GM19025 (cell line): Measurements from ENCODE around the gene NCAM2.
"Not testable (repeated sequence)": the region's sequence is repeated elsewhere in the genome, so short reads cannot be mapped to it uniquely, and the experiment has no call there.

Experiments
- ATAC-seq: cut with Tn5 transposase; IDR thresholded peaks from one replicate; pipeline ENCODE4 v1.9.1; 2021; ENCODE audit warnings: mild to moderate bottlenecking, low read depth, moderate library complexity; ENCODE audit not compliant: unreplicated experiment

The NCAM2 gene

DNA sequence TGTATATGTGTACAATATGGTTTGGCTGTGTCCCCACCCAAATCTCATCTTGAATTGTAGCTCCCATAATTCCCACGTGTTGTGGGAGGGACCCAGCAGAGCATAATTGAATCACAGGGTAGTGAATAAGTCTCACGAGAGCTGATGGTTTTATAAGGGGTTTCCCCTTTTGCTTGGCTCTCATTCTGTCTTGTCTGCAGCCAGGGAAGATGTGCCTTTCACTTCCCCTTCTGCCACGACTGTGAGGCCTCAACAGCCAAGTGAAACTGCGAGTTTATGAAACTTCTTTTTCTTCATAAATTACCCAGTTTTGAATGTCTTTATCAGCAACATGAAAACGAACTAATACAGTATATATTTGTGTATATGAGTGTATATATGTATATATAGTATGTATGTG, 406.1 kb downstream of the NCAM2 start:
- ATAC-seq: not testable (repeated sequence)

DNA sequence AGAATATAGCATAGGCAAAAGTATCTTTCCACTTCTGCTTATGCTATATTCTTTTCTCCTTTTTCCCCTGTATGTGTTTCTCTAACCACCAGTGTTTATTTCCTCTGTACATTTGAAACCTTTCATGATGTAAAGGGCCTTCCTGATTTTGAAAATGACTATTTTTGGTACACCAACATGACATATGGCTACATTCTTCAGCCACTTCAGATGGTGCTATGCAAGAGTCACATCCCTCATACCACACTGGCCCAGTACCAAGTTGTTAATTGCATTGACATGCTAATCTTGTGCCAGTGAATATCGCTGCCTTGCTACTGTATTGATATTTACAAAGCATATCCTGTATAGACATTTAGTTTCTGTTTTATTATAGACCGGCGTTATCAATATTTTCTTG, 408.7 kb downstream of the NCAM2 start:
- ATAC-seq: no peak

GRCh38 chr21:21412096-21412495, 413.9 kb downstream of the NCAM2 start:
- ATAC-seq: no peak

GRCh38 chr21:21415741-21416140, 417.5 kb downstream of the NCAM2 start:
- ATAC-seq: no peak

DNA sequence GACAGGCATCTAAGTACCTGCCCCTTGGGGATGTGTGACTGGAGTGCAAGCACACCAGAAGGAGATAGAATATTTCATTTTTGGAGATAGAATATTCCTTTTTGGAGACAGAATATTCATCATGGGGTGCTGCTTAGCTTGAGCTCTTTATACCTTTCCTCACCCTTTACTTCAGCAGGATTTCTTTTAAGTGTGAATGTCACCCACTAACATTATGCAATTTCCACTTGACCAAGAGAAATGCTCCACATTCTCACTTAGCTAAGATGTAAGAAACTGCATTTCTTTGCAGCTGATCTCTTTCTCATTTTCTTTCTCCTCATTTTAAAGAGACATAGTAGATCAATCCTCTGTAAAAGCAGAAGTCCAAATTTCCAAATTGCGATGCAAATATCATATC, 436.7 kb downstream of the NCAM2 start:
- no peak for ATAC-seq

DNA sequence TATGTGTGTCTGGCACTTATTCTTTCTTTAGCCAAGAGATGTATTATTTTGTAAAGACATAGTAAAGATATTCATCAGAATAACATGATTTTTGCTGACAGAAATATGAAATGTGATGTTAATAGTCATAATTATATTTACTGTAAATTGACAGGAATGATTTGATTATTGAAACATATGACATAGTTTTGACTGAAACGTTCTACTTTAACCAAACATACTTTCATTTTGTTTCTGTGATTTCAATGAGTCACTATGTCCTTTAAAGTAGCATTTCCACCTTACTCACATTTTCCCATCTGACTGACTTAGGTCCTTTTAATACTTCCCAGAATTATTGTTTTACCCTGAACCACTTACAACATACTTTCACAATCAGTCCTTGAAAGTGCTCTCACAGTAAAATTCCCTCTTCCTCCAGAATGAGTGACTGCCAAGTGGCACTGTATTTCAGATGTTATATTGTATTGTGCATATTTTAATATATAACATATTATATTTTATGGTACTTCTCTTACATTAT, 437.9 kb downstream of the NCAM2 start:
- no peak for ATAC-seq

DNA sequence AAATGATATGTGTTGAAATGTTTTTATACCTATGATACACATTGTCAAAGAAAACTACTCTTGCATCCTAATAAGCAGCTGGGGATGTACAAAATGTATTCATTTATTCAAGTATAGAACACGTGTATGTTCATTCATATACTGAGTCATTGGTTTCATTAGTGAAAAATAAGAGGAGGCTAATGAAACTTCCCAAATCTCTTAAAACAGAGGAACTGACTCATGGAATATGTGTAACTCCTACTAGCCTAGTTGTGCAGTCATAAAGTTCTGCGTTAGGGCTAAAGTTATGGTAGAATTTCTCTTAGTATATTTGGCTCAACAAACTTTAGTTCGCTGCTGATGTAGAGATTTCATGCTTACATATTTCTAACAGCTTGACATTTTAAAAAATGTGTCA, 441.6 kb downstream of the NCAM2 start:
- no peak for ATAC-seq

DNA sequence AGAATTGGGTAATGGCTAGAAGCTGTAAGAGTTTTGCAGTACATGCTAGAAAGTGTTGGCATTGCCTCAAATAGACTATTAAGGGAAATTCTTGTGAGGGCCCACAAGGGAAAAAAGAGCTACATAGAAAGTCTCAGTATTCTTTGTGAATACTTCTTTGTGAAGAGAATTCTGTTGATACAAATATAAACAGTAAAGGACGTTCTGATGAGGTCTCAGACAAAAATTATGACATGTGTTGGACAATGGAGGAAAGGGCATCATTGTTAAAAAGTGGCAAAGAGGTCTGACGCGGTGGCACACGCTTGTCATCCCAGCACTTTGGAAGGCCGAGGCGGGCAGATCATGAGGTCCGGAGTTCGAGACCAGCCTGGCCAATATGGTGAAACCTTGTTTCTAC, 458.9 kb downstream of the NCAM2 start:
- ATAC-seq: no peak

DNA sequence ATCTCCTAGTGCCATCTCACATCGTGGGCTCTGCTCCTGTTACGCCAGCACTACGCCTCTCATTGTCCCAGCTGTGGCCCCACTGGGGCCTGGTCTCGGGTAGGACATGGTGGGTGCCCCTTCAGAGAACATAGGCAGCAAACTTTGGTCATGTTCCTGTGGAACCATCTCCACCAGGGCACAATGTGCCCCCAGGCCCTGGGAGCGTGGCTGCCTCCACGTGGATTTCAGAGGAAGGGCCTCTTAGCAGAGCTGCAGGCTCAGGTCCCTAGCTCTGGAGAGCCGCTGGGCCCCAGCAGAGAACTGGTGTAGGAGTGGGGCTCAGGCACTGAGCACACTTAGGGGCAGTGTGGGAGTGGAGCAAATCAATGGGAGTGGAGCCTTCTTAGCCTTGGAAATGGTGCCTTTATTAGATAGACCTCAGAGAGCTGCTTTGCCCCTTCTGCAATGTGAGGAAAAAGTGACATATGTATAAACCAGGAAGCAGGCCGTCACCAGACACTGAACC, 460.0 kb downstream of the NCAM2 start:
- no peak for ATAC-seq

DNA sequence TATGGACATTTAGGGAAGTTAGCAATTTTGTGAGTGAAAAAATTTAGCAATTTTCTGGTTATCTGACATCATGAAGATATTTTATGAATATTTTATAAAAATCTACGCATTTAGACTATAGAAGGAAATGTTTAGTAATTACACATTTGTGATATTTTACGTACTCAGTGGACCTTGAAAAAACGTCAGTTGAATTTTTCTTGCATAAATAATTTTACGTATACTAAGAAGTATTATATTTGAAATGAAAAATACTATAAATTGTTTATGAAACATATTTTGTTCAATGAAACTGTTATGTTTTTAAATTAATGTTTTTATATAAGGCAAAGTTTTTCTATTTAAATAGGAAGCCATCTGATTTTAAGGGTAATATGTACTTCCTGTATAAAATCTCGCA, 462.8 kb downstream of the NCAM2 start:
- no peak for ATAC-seq

GRCh38 chr21:21463456-21463855, 465.2 kb downstream of the NCAM2 start:
- no peak for ATAC-seq

DNA sequence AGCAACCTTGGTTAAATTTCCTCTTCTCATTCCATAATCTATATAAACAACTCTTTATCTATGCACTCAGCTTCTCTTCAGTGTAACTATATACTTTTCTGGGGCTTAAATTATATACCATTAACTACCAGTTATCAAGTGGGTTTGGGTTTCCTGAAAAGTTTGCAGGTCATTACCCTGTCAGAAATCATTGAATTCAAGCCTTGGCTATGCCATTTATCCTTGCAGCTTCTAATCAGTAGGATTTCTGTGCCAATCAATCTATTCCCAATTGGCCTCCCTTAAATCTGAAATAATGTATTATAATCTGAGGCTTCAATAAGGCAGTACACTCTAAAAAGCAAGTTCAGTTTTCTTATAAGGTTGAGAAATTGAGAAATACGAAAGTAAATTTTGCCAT, 466.5 kb downstream of the NCAM2 start:
- ATAC-seq: no peak

DNA sequence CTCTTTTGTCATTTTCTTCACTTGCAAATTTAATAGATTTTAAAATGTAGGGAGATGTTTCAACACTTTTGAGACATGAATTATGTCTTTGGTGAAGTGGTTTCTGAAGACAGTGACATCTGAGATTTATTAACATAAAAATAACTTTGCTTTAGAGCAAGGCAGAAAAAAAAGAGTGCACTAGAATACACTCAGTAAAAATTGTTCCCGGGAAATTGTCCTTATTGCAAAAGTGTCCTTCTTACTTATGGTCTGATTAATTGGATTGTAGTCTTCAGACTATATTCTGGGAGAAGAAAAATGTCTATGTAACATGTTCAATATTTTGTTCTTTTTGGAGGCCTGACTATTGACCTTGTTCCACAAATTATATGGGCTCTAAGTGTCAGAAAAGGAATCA, 468.5 kb downstream of the NCAM2 start:
- no peak for ATAC-seq

DNA sequence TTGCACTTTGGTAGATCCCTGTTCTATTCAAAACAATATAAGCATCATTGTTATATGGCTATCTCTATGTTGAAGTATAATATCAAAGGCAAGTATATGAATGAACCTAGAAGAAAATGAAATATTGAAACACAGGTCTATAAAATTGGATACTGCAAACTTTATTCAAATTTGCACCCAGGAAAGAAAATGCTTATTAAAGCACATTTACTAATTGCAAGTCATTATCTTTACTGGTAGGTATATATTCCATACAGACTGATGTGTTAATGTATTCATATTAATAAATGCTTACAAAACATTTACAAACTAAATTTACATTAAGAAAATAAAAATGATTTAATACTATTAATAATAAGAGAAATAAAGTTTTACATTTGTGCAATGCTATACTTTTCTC, 469.8 kb downstream of the NCAM2 start:
- no peak for ATAC-seq

DNA sequence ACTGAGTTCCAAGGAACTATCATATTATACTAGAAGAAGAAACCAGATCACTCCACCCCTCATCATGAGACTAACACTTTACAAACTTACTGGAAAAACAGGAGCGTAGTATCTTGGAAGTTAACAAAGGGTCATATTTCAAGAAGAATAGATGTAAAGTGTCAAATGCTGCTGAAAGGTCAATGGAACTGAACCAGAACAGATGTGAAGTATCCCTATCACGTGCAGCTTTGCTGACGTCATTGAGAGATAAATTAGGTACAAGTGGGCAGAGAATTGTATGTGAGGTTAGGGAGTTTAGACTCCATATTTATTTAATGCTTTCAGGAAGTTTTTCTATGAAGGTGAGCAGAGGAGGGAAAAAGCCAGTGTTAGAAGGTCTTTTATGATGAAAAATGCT, 483.0 kb downstream of the NCAM2 start:
- no peak for ATAC-seq

DNA sequence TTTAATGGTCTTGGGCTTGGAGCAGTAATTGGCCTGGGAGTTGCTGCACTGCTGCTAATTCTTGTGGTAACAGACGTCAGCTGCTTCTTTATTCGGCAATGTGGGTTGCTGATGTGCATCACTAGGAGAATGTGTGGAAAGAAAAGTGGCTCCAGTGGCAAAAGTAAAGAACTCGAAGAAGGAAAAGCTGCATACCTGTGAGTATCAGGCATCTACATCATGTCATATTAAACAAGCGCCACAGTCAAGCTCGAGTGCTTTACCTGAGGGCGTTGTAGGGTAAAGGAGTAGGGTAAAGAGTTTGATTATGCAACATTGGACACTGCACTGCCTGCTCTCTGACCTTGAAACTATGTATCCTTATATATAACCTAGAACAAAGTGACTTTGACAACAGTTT, 510.6 kb downstream of the NCAM2 start:
- ATAC-seq: no peak

GRCh38 chr21:21530680-21531079, 532.5 kb downstream of the NCAM2 start:
- ATAC-seq: no peak

DNA sequence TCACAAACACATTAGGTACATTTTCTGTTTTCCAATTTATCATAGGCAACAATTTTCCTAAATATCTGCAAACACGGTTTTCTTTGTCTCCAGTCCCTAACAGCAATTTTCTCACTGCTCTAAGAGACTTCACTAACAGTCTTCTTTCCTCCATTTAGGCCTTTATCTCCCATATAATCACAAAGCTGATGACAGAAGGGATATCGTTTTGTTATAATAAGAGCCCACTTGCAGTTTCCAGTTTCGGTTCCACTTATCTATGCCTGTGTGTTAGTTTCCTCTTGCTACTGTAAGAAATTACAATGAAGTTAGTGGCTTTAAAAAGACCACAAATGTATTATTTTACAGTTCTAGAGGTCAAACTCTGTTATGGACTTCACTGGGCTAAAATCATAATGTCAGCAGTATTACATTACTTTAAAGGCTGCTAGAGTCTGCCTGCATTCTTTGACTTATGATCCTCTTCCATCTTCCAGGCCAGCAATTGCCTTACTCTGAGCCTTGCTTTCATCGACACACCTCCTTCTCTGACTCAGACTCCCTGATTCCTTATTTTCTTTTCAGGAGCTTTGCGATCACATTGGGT, 549.3 kb downstream of the NCAM2 start:
- ATAC-seq: no peak

DNA sequence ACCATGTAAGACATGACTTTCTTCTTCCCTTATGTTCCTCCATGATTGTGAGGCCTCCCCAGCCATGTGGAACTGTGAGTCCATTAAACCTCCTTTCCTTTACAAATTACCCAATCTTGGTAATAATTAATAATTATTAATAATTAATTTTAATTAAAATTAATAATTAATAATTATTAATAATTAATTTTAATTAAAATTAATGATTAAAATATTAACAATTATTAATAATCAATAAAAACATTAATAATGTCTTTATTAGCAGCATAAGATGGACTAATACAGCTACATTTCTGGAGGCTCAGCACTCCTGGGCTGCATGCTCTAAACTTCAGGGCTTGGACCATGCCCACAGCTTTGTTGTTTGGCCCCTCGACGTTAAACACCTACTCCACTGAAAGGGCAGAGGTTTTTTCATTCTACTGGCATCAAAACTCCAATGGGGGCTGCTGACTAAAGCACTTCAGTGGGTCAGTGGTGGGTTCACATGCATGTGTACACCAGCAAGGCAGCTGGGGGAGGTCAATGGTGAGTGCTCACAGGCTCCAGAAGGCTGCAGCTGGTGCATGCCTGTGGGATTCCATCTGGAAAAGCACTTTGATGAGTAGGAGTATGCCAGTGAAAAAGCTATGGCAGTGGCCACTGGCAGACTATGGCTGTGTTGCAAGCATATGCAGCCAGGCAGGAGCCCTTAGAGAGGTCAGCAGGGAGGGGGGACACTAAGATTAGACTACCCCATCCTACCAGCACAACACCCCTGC, 561.3 kb downstream of the NCAM2 start:
- no peak for ATAC-seq
